GM21786 (cell line): Measurements from ENCODE around the gene POP4.
"Not testable (repeated sequence)": the region's sequence is repeated elsewhere in the genome, so short reads cannot be mapped to it uniquely, and the experiment has no call there.

Experiments used
- ATAC-seq: cut with Tn5 transposase; IDR thresholded peaks from one replicate; pipeline ENCODE4 v1.9.1; 2021; ENCODE audit not compliant: unreplicated experiment

POP4 gene

GRCh38 chr19:29610574-29611271 is 4.6 kb downstream of the POP4 start:
- ATAC-seq = peak; percentile 75

DNA sequence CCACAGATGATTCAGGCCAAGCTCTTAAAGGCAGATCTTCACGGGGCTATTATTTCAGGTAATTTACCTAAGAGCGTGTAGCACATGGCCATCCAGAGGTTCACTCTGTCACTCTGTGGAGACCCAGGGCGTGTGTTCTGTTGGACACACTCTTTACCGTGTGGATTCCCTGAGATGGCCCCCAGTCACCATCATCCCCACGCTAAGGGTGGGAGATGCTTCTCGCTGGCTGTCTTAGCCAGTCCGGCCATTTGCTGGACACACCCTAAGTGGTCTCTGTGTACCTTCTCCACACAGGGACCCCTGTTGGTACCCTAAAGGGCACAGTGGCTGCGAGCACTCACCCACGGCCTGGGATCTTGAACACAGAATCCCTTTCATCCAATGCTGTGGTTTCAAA is 6.0 kb downstream of the POP4 start:
- ATAC-seq = no peak

- ATAC-seq = no peak
Observed at GRCh38 chr19:29612801-29613595, 6.9 kb downstream of the POP4 start.

- no peak for ATAC-seq
Observed at GRCh38 chr19:29614046-29614445, 8.0 kb downstream of the POP4 start.

GRCh38 chr19:29614780-29615179 is 8.7 kb downstream of the POP4 start:
- no peak for ATAC-seq

GRCh38 chr19:29615891-29616425 is 9.9 kb downstream of the POP4 start:
- ATAC-seq = no peak

GRCh38 chr19:29616541-29616940 is 10.5 kb downstream of the POP4 start:
- no peak for ATAC-seq

DNA sequence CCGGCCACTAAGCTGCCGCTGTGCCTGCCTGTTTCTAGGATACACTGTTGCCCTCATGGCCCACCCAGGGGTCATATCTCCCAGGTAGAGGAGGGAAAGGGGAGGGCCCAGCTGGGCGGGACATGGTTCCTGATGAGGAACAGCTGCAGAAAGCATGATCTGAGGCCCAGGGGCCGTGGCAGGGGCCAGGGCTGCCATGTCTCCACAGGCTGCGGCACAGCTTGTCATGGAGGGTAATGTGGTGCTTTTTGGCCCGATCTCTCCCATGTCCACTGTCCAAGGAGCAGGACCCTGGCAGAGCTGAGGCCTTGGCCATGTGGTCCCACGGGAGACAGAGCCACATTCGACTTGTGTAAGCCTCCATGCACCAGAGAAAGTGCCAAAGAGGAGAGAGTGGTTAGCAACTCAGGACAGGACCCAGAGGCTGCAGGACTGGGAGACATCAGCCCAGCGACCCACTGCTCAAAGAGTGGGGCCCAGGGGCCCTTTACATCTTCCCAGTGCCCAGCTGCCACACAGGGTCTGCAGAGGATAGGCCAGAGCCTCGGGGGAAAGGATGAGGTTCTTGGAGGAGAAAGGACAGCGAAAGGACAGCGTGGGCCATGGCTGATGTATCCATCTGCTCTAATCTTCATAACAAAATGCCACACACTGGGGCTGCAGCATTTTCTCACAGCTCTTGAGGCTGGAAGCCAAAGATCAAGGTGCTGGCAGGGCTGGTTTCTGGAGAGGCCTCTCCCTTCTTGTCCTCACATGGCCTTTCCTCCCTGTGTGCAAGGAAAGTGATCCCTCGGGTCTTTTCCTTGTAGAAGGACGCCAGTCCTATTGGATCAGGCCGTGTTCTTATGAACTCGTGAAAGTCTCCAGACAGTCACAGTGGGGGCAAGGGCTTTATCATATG is 11.5 kb downstream of the POP4 start:
- ATAC-seq = no peak

- ATAC-seq = no peak
Observed at GRCh38 chr19:29618434-29618833, 12.4 kb downstream of the POP4 start.

DNA sequence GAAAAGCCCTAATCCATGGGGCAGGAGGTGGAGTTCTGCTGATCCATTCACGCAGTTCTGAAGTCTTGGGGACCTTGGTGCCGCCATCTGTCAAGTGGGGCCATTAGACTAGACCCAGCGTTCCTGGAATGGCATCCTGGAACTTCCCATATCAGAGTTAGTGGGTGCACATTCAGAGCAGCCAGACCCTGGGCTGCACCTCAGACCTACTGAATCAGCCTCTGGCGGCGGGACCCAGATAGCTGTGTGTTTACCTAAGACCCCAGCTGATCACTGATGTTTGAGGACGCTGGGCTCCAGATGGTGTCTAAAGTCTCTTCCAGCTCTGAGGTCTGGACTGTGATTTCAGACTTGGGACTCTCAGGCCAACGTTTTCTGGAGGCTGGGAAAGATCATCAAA is 12.8 kb downstream of the POP4 start:
- ATAC-seq = no peak

- ATAC-seq = no peak
Observed at GRCh38 chr19:29620931-29621351, 14.9 kb downstream of the POP4 start.

GRCh38 chr19:29622166-29623070 is 16.3 kb downstream of the POP4 start:
- peak; percentile 68 for ATAC-seq

DNA sequence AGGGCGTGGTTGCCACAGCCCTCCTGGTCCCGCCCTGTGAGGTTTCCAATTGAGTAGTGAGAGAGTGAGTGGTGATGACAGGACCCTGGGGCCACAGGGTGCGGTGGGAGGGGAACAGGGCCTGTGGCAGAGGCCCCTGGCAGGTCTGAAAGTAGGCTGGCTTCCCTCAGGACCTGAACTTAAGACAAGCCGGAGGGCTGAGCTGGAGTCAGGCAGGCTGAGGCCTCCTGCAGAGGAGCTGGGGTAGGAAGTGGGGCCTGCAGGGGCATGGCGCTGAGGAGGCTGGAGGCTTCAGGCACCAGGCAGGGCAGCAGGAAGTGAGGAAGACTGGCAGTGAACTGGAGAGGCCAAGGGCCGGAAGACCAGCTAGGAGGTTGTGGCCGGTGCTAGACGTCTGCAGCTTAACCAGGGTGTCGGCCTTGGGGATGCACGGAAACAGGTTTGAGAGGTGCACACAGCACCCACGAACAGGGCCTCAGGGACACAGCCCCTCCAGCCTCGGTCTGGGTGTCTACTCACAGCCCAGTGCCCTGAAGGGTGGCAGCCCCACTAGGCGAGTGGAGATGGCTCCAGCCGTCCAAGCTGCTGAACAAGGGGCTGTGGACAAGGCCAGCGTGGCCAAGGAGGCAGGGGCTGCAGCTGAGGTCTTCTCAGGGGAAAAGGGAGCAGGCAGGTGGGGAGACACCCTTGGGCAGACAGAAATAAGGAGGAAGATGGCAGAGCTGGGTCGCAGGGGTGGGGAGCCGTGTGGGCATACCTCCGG is 17.8 kb downstream of the POP4 start:
- ATAC-seq = no peak

DNA sequence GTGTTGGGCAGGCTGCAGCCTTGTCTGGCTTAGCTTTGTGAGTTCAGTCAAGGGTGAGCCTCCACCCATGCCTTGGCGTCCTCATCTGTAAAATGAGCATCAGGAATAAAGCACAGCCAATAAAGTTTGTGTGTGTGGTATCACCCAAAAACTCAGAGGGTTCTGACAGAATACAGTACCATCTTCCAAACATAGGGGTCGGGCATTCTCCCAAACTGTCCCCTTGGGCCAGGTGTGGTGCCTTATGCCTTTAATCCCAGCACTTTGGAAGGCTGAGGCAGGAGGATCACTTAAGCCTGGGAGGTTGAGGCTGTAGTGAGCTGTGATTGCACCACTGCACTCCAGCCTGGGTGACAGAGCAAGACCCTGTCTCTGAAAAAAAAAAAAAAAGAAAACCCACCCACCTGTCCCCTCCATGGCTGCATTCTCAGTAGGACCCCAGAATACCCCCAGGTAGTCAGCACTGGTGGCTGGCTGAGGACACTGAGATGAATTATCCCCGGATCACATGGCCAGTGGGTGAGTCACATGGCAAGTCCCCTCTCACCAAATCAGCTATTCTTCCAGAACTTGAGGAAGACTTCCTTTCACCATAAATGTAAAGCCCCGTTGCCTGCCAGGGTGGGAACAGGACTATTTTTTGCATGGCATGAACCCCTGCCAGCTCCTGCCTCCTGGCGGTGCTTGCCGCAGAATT is 18.6 kb downstream of the POP4 start:
- ATAC-seq = no peak

DNA sequence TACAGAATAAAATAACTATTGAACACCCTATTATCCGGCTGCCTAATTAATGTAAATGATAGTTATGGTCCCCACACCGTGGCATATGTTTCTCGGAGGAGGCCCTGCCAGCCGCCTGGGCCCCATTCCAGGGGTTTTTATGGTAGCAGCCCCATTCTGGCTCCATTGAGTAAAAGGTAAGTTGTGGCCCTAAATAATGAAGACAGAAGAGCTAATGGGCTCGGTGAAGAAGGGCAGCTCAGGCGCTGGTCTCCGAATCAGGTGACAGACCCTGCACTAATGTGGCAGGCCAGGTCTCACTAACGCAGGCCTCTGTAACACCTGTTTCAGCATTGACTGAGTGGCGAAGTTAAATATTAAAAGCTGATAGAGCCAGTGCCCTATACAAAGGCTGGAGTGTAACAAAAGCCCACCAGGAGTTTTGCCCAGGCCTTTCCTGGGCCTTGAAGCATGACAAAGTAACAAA is 19.1 kb downstream of the POP4 start:
- no peak for ATAC-seq

GRCh38 chr19:29626386-29626785 is 20.3 kb downstream of the POP4 start:
- no peak for ATAC-seq

GRCh38 chr19:29626832-29627231 is 20.7 kb downstream of the POP4 start:
- not testable (repeated sequence) for ATAC-seq

- ATAC-seq = no peak
Observed at GRCh38 chr19:29628661-29629385, 22.7 kb downstream of the POP4 start.
